Measurements from ENCODE around the gene PNMT.

PNMT gene

GRCh38 chr17:39667945-39668924 lies at the start of gene PNMT:
Gene PNMT (plus strand): TSS chr17:39668453. CDS start chr17:39668476, 23 bp downstream.
- peak within 1 kb of the TSS; percentile 13 for H3K4me3 ChIP-seq (ENCODE audit: low read length)
- TF ChIP-seq CTCF (IDR thresholded peaks at IDR 0.05; ENCODE audit: insufficient read depth, low read depth, low read length, missing control alignments) = peak; percentile 61
- peak; percentile 64 for DNase-seq (ENCODE audit: low read depth)

- TF ChIP-seq CTCF (IDR thresholded peaks at IDR 0.05; ENCODE audit: insufficient read depth, low read depth, low read length, missing control alignments) = no peak
- DNase-seq (ENCODE audit: low read depth) = no peak
- no peak overlapping the region for H3K4me3 ChIP-seq (ENCODE audit: low read length)
Observed at GRCh38 chr17:39618956-39619785, 49.1 kb upstream of the PNMT start.

GRCh38 chr17:39619786-39620101 lies 48.5 kb upstream of the PNMT start:
- H3K4me3 ChIP-seq (ENCODE audit: low read length) = no peak overlapping the region
- no peak for DNase-seq (ENCODE audit: low read depth)
- no peak for TF ChIP-seq CTCF (IDR thresholded peaks at IDR 0.05; ENCODE audit: insufficient read depth, low read depth, low read length, missing control alignments)

- TF ChIP-seq CTCF (IDR thresholded peaks at IDR 0.05; ENCODE audit: insufficient read depth, low read depth, low read length, missing control alignments) = peak; percentile 100
- H3K4me3 ChIP-seq (ENCODE audit: low read length) = no peak overlapping the region
- DNase-seq (ENCODE audit: low read depth) = peak; percentile 75
Observed at GRCh38 chr17:39621523-39622379, 46.5 kb upstream of the PNMT start.

- no peak for TF ChIP-seq CTCF (IDR thresholded peaks at IDR 0.05; ENCODE audit: insufficient read depth, low read depth, low read length, missing control alignments)
- DNase-seq (ENCODE audit: low read depth) = no peak
- no peak overlapping the region for H3K4me3 ChIP-seq (ENCODE audit: low read length)
Observed at GRCh38 chr17:39622380-39623006, 45.8 kb upstream of the PNMT start.

- no peak overlapping the region for H3K4me3 ChIP-seq (ENCODE audit: low read length)
- peak; percentile 72 for DNase-seq (ENCODE audit: low read depth)
- peak; percentile 93 for TF ChIP-seq CTCF (IDR thresholded peaks at IDR 0.05; ENCODE audit: insufficient read depth, low read depth, low read length, missing control alignments)
Observed at GRCh38 chr17:39623356-39623950, 44.8 kb upstream of the PNMT start.
